Activated naive CD4-positive, alpha-beta T cell treated with anti-CD3 and anti-CD28 coated beads, Interleukin-2, amount 50 U/mL, for 72 hours (primary cell): ENCODE results near the gene ATP1A4. TPM values are rescaled to one million over a fixed set of nuclear protein-coding genes. Genes with fewer than 3 reads are reported as not detected.
"Not testable (repeated sequence)": the region's sequence is repeated elsewhere in the genome, so short reads cannot be mapped to it uniquely, and the experiment has no call there.

ENCODE experiments used
- ATAC-seq, 2 donors: fragments of 150-1000 bp; cut with Tn5 transposase; 2 replicates each; pipeline ENCODE4 v1.10.0; 2021; ENCODE audit warnings: mild to moderate bottlenecking in 2 of 2, moderate library complexity in 2 of 2
- DNase-seq, 2 donors: peaks; one replicate each; pipeline ENCODE4 v3.0.0; 2021 to 2022; ENCODE audit warnings: low spot score in 2 of 2
- H3K27ac Mint-ChIP-seq, 2 donors: one replicate each; pipeline ENCODE4 v1.8.0; 2022; ENCODE audit warnings: mild to moderate bottlenecking in 2 of 2, mixed read lengths in 2 of 2
- H3K36me3 Mint-ChIP-seq, 2 donors: one replicate each; pipeline ENCODE4 v1.8.0; 2022; ENCODE audit warnings: mixed read lengths in 2 of 2
- H3K9me3 Mint-ChIP-seq, 2 donors: one replicate each; pipeline ENCODE4 v1.8.0; 2022; ENCODE audit warnings: mixed read lengths in 2 of 2
- total RNA-seq, 2 donors: library from RNA; stranded (reverse); gene quantifications; one replicate each; pipeline ENCODE4 v1.2.3, GENCODE V29; 2022

The ATP1A4 gene
- not detected for total RNA-seq

- ATAC-seq (no peak), DNase-seq (no peak)
- H3K27ac Mint-ChIP-seq = peak within 1 kb of the TSS; percentile 34 to 48
- no peaks in the 10 kb centered on the region for H3K36me3 Mint-ChIP-seq
- H3K9me3 Mint-ChIP-seq = no peaks in the 10 kb centered on the region
Measured at GRCh38 chr1:160151303-160151702, at the start of gene ATP1A4. Gene ATP1A4 (plus strand): TSS chr1:160151603. CDS start chr1:160152041, 438 bp downstream.

GRCh38 chr1:160101717-160102522 is 49.5 kb upstream of the ATP1A4 start:
- no peaks in the 10 kb centered on the region for H3K9me3 Mint-ChIP-seq
- no peak overlapping the region for H3K27ac Mint-ChIP-seq
- peaks cover 6% of the 10 kb centered on the region in 2 donors for H3K36me3 Mint-ChIP-seq
- DNase-seq = no peak
- no peak for ATAC-seq

- ATAC-seq (no peak), DNase-seq (no peak)
- Mint-ChIP-seq H3K36me3 (no peaks in the 10 kb centered on the region), H3K9me3 (no peaks in the 10 kb centered on the region), H3K27ac (no peak overlapping the region)
Measured at GRCh38 chr1:160103658-160104408, 47.6 kb upstream of the ATP1A4 start.

- Mint-ChIP-seq H3K9me3 (no peaks in the 10 kb centered on the region), H3K27ac (peak overlapping the region; percentile 50 to 85), H3K36me3 (no peaks in the 10 kb centered on the region)
- no peak for ATAC-seq
- no peak for DNase-seq
Measured at GRCh38 chr1:160104486-160104885, 46.9 kb upstream of the ATP1A4 start.

- no peak for DNase-seq
- Mint-ChIP-seq H3K9me3 (no peaks in the 10 kb centered on the region), H3K36me3 (no peaks in the 10 kb centered on the region), H3K27ac (peak overlapping the region in 1 of 2 donors; percentile 85)
- no peak for ATAC-seq
Measured at GRCh38 chr1:160105155-160105554, 46.2 kb upstream of the ATP1A4 start.

GRCh38 chr1:160107512-160107911 is 43.9 kb upstream of the ATP1A4 start:
- H3K27ac Mint-ChIP-seq = no peak overlapping the region
- DNase-seq (no peak), ATAC-seq (no peak)
- no peaks in the 10 kb centered on the region for H3K9me3 Mint-ChIP-seq
- H3K36me3 Mint-ChIP-seq = no peaks in the 10 kb centered on the region

- no peaks in the 10 kb centered on the region for H3K36me3 Mint-ChIP-seq
- ATAC-seq (peak in 1 of 2 donors; percentile 57), DNase-seq (peak in 1 of 2 donors; percentile 48)
- H3K9me3 Mint-ChIP-seq = no peaks in the 10 kb centered on the region
- peak overlapping the region in 1 of 2 donors; percentile 24 for H3K27ac Mint-ChIP-seq
Measured at GRCh38 chr1:160108888-160109662, 42.3 kb upstream of the ATP1A4 start.

- H3K27ac Mint-ChIP-seq = no peak overlapping the region
- DNase-seq = no peak
- H3K9me3 Mint-ChIP-seq = no peaks in the 10 kb centered on the region
- no peaks in the 10 kb centered on the region for H3K36me3 Mint-ChIP-seq
- ATAC-seq = no peak
Measured at GRCh38 chr1:160109686-160110085, 41.7 kb upstream of the ATP1A4 start.

- not testable (repeated sequence) for ATAC-seq, H3K27ac Mint-ChIP-seq, H3K9me3 Mint-ChIP-seq
Measured at GRCh38 chr1:160111462-160111861, 39.9 kb upstream of the ATP1A4 start.

GRCh38 chr1:160112357-160112756 is 39.0 kb upstream of the ATP1A4 start:
- H3K9me3 Mint-ChIP-seq = no peaks in the 10 kb centered on the region
- no peaks in the 10 kb centered on the region for H3K36me3 Mint-ChIP-seq
- DNase-seq (no peak), ATAC-seq (no peak)
- H3K27ac Mint-ChIP-seq = no peak overlapping the region

More at GRCh38 chr1:160111462-160111861, 39.9 kb upstream of the ATP1A4 start:
- H3K36me3 Mint-ChIP-seq, DNase-seq: not testable (repeated sequence)

GRCh38 chr1:160113407-160113806 is 38.0 kb upstream of the ATP1A4 start:
- no peak for ATAC-seq
- H3K9me3 Mint-ChIP-seq = no peaks in the 10 kb centered on the region
- no peak for DNase-seq

GRCh38 chr1:160114085-160114484 is 37.3 kb upstream of the ATP1A4 start:
- H3K27ac Mint-ChIP-seq = peak overlapping the region in 1 of 2 donors; percentile 25
- no peaks in the 10 kb centered on the region for H3K9me3 Mint-ChIP-seq
- DNase-seq = no peak
- H3K36me3 Mint-ChIP-seq = no peaks in the 10 kb centered on the region
- ATAC-seq = no peak

More at GRCh38 chr1:160113407-160113806, 38.0 kb upstream of the ATP1A4 start:
- Mint-ChIP-seq H3K27ac (no peak overlapping the region), H3K36me3 (no peaks in the 10 kb centered on the region)

- ATAC-seq (no peak), DNase-seq (no peak)
- peak within 1 kb of the TSS in 1 of 2 donors; percentile 25 for H3K27ac Mint-ChIP-seq
- no peaks in the 10 kb centered on the region for H3K36me3 Mint-ChIP-seq
- no peaks in the 10 kb centered on the region for H3K9me3 Mint-ChIP-seq
Measured at GRCh38 chr1:160115545-160116282, 35.7 kb upstream of the ATP1A4 start, which contains the start of gene ATP1A2. Gene ATP1A2 (plus strand): TSS chr1:160115759. CDS start chr1:160115862, 103 bp downstream.

GRCh38 chr1:160116283-160117147 is 34.9 kb upstream of the ATP1A4 start:
- no peak overlapping the region for H3K27ac Mint-ChIP-seq
- ATAC-seq = no peak
- no peaks in the 10 kb centered on the region for H3K36me3 Mint-ChIP-seq
- no peaks in the 10 kb centered on the region for H3K9me3 Mint-ChIP-seq
- DNase-seq = no peak

GRCh38 chr1:160117300-160117699 is 34.1 kb upstream of the ATP1A4 start:
- no peaks in the 10 kb centered on the region for H3K36me3 Mint-ChIP-seq
- no peaks in the 10 kb centered on the region for H3K9me3 Mint-ChIP-seq
- ATAC-seq = no peak

More at GRCh38 chr1:160117300-160117699, 34.1 kb upstream of the ATP1A4 start:
- no peak for DNase-seq
- H3K27ac Mint-ChIP-seq = no peak overlapping the region
